Body of pancreas (tissue), 4 donors: ENCODE results near the gene DBNL.

Experiments
- POLR2A ChIP-seq, 3 donors: fragments of 450-650 bp; IDR thresholded peaks; one replicate each; pipeline ENCODE4 v1.6.1; 2016; ENCODE audit warnings: antibody characterized with exemption in 3 of 3, mild to moderate bottlenecking in 2 of 3
- TF ChIP-seq, protein P1 (sequence below), 7 experiments: fragments of 450-650 bp in 4 of 7; fragments of 200-600 bp in 3 of 7; sonication (generic) in 3 of 7; IDR thresholded peaks; one replicate each; pipeline ENCODE4 v1.5.1; 2016 to 2019; ENCODE audit warnings: antibody characterized with exemption in 7 of 7

DNA sequence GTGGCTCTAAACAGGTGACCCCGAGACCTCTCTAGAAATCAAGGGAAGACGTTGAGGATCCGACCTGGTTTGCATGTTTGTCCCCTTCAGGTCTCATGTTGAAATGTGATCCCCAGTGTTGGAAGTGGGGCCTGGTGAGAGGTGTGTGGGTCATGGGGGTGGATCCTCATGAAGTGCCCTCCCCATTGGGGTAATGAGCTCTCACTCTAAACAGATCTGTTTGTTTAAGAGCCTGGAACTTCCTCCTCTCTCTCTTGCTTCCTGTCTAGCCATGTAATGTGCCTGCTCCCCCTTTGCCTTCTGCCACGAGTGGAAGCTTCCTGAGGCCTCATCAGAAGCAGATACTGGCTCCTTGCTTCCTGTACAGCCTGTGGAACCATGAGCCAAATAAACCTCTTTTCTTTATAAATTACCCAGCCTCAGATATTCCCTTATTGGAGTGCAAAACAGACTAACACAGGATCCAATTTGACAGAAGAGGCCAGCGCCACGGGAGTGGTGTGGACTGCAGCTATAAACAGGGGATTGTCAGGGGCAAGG is 48.7 kb downstream of the DBNL start:
- TF ChIP-seq, protein P1, sequence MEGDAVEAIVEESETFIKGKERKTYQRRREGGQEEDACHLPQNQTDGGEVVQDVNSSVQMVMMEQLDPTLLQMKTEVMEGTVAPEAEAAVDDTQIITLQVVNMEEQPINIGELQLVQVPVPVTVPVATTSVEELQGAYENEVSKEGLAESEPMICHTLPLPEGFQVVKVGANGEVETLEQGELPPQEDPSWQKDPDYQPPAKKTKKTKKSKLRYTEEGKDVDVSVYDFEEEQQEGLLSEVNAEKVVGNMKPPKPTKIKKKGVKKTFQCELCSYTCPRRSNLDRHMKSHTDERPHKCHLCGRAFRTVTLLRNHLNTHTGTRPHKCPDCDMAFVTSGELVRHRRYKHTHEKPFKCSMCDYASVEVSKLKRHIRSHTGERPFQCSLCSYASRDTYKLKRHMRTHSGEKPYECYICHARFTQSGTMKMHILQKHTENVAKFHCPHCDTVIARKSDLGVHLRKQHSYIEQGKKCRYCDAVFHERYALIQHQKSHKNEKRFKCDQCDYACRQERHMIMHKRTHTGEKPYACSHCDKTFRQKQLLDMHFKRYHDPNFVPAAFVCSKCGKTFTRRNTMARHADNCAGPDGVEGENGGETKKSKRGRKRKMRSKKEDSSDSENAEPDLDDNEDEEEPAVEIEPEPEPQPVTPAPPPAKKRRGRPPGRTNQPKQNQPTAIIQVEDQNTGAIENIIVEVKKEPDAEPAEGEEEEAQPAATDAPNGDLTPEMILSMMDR (IDR thresholded peaks at IDR 0.05): no peak
- TF ChIP-seq POLR2A (IDR thresholded peaks at IDR 0.05): no peak
